GM19240 (cell line): Measurements from ENCODE around the gene AMOTL2.
A peak's percentile ranks its signal among the peaks of the same experiment; 100 is the strongest.

ENCODE experiments used
- DNase-seq: peaks from one replicate; pipeline ENCODE4 v3.0.0; 2011; ENCODE audit warnings: low spot score; ENCODE audit not compliant: insufficient read length

AMOTL2 gene

GRCh38 chr3:134366928-134367811 is 7.1 kb downstream of the AMOTL2 start:
- no peak for DNase-seq

- no peak for DNase-seq
Measured at GRCh38 chr3:134366221-134366927, 7.9 kb downstream of the AMOTL2 start.

GRCh38 chr3:134365766-134366065 is 8.5 kb downstream of the AMOTL2 start:
- DNase-seq = no peak

- no peak for DNase-seq
Measured at GRCh38 chr3:134364936-134365765, 9.1 kb downstream of the AMOTL2 start.

- DNase-seq = no peak
Measured at GRCh38 chr3:134364061-134364935, 9.9 kb downstream of the AMOTL2 start.

GRCh38 chr3:134363381-134363755 is 10.9 kb downstream of the AMOTL2 start:
- DNase-seq = no peak

GRCh38 chr3:134362670-134363380 is 11.4 kb downstream of the AMOTL2 start:
- no peak for DNase-seq

- no peak for DNase-seq
Measured at GRCh38 chr3:134362221-134362620, 12.0 kb downstream of the AMOTL2 start.

- no peak for DNase-seq
Measured at GRCh38 chr3:134361162-134361835, 12.9 kb downstream of the AMOTL2 start.

- DNase-seq = no peak
Measured at GRCh38 chr3:134360046-134360445, 14.2 kb downstream of the AMOTL2 start.

- DNase-seq = no peak
Measured at GRCh38 chr3:134359121-134360010, 14.9 kb downstream of the AMOTL2 start.

- DNase-seq = peak; percentile 71
Measured at GRCh38 chr3:134357914-134358811, 16.1 kb downstream of the AMOTL2 start.

GRCh38 chr3:134357261-134357913 is 16.9 kb downstream of the AMOTL2 start:
- no peak for DNase-seq

GRCh38 chr3:134356411-134357040 is 17.7 kb downstream of the AMOTL2 start:
- DNase-seq = no peak

- no peak for DNase-seq
Measured at GRCh38 chr3:134355416-134355815, 18.8 kb downstream of the AMOTL2 start.

GRCh38 chr3:134354612-134355251 is 19.5 kb downstream of the AMOTL2 start:
- no peak for DNase-seq
